HG02642 (cell line): ENCODE results near the gene COL25A1.

Experiments
- ATAC-seq: cut with Tn5 transposase; IDR thresholded peaks from one replicate; pipeline ENCODE4 v1.9.1; 2021; ENCODE audit warnings: mild to moderate bottlenecking; ENCODE audit not compliant: unreplicated experiment, poor library complexity

COL25A1 gene

DNA sequence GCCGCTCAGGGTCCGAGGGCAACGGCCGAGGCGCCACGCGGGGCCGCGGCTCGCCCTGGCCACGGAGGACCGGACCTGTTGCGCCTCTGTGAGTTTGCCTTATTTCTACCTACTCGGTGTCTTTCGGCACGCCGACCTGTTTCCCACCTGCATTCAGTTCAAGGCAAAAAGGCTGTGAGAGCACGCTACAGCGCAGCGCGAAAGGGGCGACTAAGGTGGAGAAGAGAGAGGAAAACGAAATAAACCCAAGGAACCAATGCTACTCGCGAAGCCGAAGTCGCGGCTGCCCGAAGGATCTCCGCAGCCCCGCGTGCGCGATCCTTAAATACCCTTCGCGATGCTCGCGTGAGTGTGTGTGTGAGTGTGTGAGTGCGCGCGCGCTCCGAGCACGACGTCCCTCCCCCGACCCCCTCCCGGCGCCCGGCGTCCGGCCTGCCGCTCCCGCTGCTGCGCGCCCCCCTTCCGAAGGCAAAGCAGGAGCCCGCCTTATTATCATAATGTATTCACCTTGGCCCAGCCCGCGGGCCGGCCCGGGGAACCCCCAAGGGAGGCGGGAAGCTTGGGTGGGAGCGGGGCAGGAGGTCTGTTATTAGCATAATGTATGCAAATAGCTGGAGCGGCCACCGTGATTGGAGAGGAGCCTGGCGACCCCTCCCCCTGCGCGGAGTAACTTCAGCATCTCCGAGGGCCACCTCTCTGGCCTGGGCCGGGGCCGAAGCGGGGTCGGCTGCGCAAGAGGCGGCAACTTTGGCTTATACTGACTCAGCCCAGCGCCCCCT, at the start of gene COL25A1:
COL25A1 (minus strand) TSS at position 298 of the 779 bp plus-strand sequence.
- ATAC-seq = no peak

DNA sequence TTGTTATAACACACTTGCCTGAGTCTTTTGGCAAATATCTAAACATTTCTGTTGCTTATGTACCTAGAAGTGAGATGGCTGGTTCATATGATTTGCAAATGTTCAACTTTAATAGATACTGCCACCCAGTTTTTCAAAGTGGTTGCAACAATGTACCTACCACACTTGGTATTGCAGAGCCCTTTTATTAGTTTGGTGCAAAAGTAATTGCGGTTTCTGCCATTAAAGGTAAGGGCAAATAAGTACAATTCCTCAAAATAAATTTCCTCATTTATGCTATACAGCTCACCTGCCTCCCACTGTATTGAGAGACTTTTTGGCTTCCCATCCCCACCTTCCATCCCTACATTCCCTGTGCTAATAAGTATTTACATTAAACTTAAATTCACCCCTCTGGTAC, 47.7 kb upstream of the COL25A1 start:
- ATAC-seq = no peak

DNA sequence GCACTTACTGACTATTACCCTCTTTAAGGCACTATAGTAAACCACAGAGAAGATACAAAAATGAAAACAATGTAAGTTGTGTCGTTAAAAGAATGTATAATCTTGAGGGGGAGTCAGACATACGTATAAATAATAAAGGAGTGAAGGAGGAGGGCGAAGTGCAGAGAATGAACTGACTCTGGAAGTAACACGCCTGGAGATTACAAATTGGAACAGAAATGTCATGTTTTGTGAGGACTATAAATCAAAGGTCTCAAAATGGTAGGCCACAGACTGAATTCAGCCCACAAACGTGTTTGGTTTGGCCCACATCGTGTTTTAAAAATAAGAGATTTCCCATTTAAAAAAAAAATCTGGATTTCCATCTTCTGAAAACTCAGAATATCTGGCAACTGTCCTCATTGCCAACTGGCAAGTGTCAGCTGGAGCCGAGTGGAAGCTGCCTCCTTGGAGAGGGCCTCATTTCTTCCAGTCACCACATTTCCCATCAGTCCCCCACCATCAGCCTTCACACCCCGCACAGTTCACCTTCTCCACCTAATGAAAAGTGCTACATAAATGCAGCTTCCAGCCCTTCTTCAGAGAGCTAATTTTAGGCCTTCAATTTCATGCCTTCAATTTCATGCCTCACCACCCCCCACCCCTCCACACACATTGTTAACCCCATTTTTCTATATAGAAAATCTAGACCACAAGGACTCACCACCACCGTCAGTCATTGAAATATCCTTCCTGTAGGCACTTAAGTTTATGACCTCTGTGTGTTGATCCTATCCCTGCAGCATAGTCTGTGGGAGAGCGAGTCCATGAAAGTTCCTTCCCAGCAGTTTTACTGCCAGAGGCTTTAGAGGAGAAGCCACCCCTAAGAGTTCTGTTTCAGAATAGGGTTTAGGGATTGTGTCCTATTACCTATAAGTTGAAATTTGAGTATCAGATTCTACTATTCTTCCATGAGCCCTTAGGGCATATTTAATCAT, 32.0 kb upstream of the COL25A1 start:
- ATAC-seq = no peak

- ATAC-seq = peak; percentile 44
Observed at GRCh38 chr4:109332926-109333464, 30.5 kb upstream of the COL25A1 start.

DNA sequence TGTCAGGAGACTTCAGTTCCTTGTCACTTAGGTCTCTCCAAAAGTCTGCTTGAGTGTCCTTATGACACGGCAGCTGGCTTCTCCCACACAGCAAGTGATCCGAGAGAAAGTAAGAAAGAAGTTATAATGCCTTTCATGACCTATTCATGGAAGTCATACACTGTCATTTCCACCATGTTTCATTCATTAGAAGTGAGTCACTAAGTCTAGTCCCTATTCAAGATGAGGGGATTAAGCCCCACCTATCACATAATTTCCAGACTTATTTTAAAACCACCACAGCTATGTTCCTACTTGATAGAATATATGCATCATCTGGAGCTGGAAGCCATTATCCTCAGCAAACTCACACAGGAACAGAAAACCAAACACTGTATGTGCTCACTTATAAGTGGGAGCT, 25.2 kb upstream of the COL25A1 start:
- ATAC-seq = no peak

- ATAC-seq = no peak
Observed at GRCh38 chr4:109325698-109326097, 23.2 kb upstream of the COL25A1 start.

DNA sequence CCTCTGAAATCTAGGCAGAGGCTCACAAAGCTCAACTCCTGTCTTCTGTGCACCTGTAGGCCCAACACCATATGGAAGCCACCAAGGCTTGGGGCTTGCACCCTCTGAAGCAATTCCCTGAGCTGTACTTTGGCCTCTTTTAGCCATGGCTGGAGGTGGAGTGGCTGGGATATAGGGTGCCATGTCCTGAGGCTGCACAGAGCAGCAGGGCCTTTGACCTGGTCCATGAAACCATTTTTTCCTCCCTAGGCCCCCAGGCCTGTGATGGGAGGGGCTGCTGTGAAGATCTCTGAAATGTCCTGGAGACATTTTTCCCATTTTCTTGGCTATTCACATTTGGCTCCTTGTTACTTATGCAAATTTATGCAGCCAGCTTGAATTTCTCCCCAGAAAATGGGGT, 20.9 kb upstream of the COL25A1 start:
- ATAC-seq = no peak

DNA sequence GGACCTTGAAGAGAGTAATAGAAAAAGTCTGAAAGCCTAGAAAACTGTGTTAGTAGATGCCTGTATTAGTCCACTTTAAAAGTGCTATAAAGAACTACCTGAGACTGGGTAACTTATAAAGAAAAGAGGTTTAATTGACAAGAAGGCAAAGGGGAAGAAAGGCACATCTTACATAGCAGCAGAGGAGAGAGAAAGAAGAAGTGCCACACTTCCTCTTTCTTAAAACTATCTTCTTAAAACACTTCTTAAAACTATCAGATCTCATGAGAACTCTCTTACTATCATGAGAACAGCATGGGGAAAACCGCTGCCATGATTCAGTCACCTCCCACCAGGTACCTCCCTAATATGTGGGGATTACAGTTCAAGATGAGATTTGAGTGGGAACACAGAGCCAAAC, 18.8 kb upstream of the COL25A1 start:
- no peak for ATAC-seq

GRCh38 chr4:109319684-109320083, 17.2 kb upstream of the COL25A1 start:
- ATAC-seq = no peak

DNA sequence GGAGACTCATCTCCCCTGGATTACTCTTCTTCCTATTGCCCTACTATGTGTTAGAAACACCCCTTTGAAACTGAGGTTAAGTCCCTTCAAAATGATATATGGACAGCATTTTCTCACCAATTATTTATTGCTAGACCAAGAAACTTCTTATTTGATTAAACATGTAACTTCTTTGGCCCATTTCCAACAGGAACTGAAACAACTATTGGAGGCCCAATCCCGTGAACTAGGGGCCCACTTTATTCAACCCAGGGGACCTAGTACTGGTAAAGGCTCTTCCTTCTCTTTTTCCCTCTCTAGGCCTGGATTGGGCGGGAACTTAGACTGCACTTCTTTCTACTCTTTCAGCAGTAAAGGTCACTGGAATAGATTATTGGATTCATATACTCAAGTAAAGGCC, 16.7 kb upstream of the COL25A1 start:
- no peak for ATAC-seq

DNA sequence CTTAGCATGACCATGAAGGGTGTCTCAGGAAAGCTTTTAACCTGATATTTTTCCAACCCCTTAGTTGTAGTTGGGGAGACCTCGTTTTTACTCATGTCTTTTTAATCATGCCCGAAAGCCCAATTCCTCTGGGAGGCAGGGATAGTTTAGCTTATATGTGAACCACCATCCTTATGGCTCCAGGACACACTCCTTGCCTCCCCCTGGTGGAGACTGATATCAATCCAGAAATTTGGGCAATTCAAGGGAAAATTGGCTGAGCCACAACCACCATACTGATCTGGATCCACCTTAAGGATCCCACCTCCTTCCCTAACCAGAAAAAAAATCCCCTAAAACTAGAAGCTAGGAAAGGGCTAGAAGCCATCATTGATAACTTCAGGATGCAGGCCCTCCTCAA, 13.4 kb upstream of the COL25A1 start:
- no peak for ATAC-seq

DNA sequence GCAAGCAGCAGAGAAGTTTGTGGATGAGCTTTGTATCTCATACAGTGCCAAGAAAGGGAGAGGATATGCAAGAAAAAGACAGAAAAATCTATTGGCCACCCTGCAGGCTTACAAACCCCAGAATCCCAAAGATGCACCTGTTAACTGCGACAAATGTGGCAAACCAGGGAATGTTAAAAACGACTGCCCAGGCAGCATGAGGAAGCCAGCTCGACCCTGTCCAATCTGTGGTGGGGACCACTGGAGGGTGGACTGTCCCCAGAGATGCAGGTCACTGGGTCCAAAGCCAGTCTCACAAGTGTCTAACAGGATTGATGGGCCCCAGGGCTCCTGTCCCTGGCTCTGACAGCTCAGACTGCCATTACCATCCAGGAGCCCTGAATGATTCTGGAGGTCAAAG, 12.9 kb upstream of the COL25A1 start:
- ATAC-seq = no peak

GRCh38 chr4:109313168-109314133, 11.0 kb upstream of the COL25A1 start:
- ATAC-seq = no peak

DNA sequence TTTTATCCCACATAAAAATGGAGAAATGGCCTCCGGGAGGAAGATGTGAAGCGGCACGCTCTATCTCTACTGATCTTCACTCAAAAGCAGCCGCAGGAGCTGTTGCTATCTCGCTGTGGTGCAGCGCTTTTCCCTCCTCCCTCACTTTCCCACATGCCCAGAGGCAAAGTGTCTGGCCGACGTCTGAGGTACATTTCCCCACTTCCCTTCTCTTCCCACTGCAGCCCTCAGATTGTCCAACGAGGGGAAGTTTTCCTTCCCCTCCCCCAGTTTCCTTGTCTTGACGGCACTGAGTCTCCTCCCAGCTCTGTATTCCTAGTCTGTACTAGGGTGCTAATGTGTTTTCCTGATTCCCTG, 660 bp upstream of the COL25A1 start:
- no peak for ATAC-seq

DNA sequence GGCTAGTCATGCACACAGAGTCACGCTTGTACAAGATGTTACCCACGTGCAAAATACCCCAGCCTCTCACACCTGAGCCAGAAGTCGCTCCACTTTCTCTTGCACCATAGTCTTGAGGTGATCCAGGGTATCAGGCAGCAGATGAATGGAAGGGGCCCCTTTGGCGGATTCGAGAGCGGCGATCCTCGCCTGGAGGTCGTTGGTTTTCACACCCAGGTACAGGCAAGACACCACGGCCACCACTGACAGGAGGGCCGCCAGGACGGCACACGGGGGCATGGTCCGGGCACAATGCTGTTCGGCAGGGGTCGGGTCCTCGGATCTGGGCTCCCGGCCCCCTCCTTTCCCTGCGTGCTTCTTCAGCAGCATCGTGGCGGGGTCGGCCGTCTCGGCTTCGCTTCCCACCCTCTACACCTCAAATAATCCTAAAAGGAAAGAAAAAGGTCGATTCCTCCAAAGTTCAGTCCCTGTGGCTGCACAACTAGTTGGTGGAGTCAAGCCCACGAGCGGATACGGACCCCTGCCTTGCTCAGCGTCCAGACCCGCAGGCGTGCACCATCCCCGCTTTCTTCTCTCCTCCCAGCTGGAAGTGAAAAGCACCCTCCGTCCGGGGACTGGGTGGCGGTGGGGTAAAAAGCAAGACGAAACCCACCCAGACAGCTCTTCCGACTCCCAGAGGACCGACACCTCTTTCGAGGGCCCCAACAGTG, 652 bp downstream of the COL25A1 start:
- ATAC-seq = no peak

- ATAC-seq = no peak
Observed at GRCh38 chr4:109298279-109299010, 4.0 kb downstream of the COL25A1 start.

- no peak for ATAC-seq
Observed at GRCh38 chr4:109296527-109296926, 5.9 kb downstream of the COL25A1 start.

- ATAC-seq = no peak
Observed at GRCh38 chr4:109295081-109295480, 7.4 kb downstream of the COL25A1 start.
